IMR-90 (cell line): Measurements from ENCODE around the gene IL22RA1. TPM values are rescaled to one million over a fixed set of nuclear protein-coding genes. Genes with fewer than 3 reads are reported as not detected.

ENCODE experiments used
- ATAC-seq: fragments of 200-7000 bp; cut with Tn5 transposase; 2 replicates; pipeline ENCODE4 v1.9.1; 2020; ENCODE audit warnings: low read depth, mild to moderate bottlenecking, moderate library complexity
- BruUV-seq: library from RNA; stranded (reverse); fragments of 400-500 nt; replicated peaks from 2 replicates; lab custom pipeline; 2021; lab: Mats Ljungman, UMichigan
- CTCF ChIA-PET: fragments of 300-600 bp; formaldehyde crosslinking; extraction: SDS; loops from one replicate; lab custom pipeline; 2021; ENCODE audit warnings: antibody characterized with exemption; lab: Yijun Ruan, JAX
- POLR2A ChIA-PET: fragments of 300-600 bp; sonication (Branson Sonifier 250); formaldehyde crosslinking; loops from one replicate; lab custom pipeline; 2022; ENCODE audit warnings: antibody characterized with exemption; ENCODE audit not compliant: unreplicated experiment; lab: Charles Lee
- DNase-seq: peaks from one replicate; pipeline ENCODE4 v3.0.0; 2013
- H2AFZ ChIP-seq: replicated peaks from 2 replicates; pipeline ENCODE3; 2013; ENCODE audit warnings: low read length, mild to moderate bottlenecking; ENCODE audit not compliant: poor library complexity
- H2AK5ac ChIP-seq: 2 replicates; pipeline ENCODE4 v1.6.1; 2013; ENCODE audit warnings: low read depth, low read length, inconsistent platforms
- H2AK9ac ChIP-seq: replicated peaks from 2 replicates; pipeline ENCODE3; 2013; ENCODE audit warnings: mild to moderate bottlenecking, low read depth, low read length, moderate library complexity; ENCODE audit not compliant: poor library complexity
- H2BK120ac ChIP-seq: 2 replicates; pipeline ENCODE4 v1.6.1; 2013; ENCODE audit warnings: low read depth, low read length, inconsistent platforms
- H2BK15ac ChIP-seq: 3 replicates; pipeline ENCODE4 v1.6.1; 2013; ENCODE audit warnings: low read depth, low read length, inconsistent platforms
- H2BK20ac ChIP-seq: 2 replicates; pipeline ENCODE4 v1.6.1; 2013; ENCODE audit warnings: low read depth, mild to moderate bottlenecking, inconsistent platforms, low read length, moderate library complexity
- H2BK5ac ChIP-seq: 2 replicates; pipeline ENCODE4 v1.6.1; 2013; ENCODE audit warnings: mild to moderate bottlenecking, low read depth, low read length, inconsistent platforms; ENCODE audit not compliant: poor library complexity, severe bottlenecking
- H3K14ac ChIP-seq: replicated peaks from 2 replicates; pipeline ENCODE4 v1.6.1; 2013; ENCODE audit warnings: low read depth, low read length, inconsistent platforms
- H3K18ac ChIP-seq: 2 replicates; pipeline ENCODE4 v1.6.1; 2013; ENCODE audit warnings: low read depth, low read length, control low read depth
- H3K23ac ChIP-seq: 2 replicates; pipeline ENCODE4 v1.6.1; 2013; ENCODE audit warnings: low read depth, low read length, inconsistent platforms
- H3K27ac ChIP-seq: 2 replicates; pipeline ENCODE4 v1.5.1; 2013; ENCODE audit warnings: mild to moderate bottlenecking, control low read depth, low read length; ENCODE audit not compliant: insufficient read depth
- H3K27me3 ChIP-seq: 2 replicates; pipeline ENCODE4 v1.6.1; 2013; ENCODE audit warnings: low read length; ENCODE audit not compliant: control insufficient read depth, insufficient read depth
- H3K36me3 ChIP-seq: 2 replicates; pipeline ENCODE4 v1.6.1; 2013; ENCODE audit warnings: low read length, mixed read lengths; ENCODE audit not compliant: control insufficient read depth, insufficient read depth
- H3K4ac ChIP-seq: 2 replicates; pipeline ENCODE4 v1.6.1; 2013; ENCODE audit warnings: low read depth, low read length, inconsistent platforms
- H3K4me1 ChIP-seq: 2 replicates; pipeline ENCODE4 v1.6.1; 2013; ENCODE audit warnings: low read length, mixed read lengths; ENCODE audit not compliant: control insufficient read depth, insufficient read depth
- H3K4me2 ChIP-seq: 2 replicates; pipeline ENCODE4 v1.6.1; 2013; ENCODE audit warnings: low read depth, mild to moderate bottlenecking, control low read depth, low read length, moderate library complexity
- H3K4me3 ChIP-seq: 2 replicates; pipeline ENCODE4 v1.5.1; 2013; ENCODE audit warnings: low read depth, mild to moderate bottlenecking, control low read depth, low read length, moderate library complexity; ENCODE audit not compliant: insufficient read depth
- H3K56ac ChIP-seq: 2 replicates; pipeline ENCODE4 v1.6.1; 2013; ENCODE audit warnings: low read length, inconsistent platforms; ENCODE audit not compliant: insufficient read depth; ENCODE audit errors: extremely low read depth
- H3K79me1 ChIP-seq, 2 experiments: 2 replicates each; pipeline ENCODE4 v1.6.1; 2013; ENCODE audit warnings: low read length in 2 of 2, inconsistent platforms in 1 of 2, low read depth in 1 of 2
- H3K9ac ChIP-seq: 2 replicates; pipeline ENCODE4 v1.6.1; 2013; ENCODE audit warnings: low read depth, low read length, control low read depth
- H3K9me1 ChIP-seq: 2 replicates; pipeline ENCODE4 v1.6.1; 2013; ENCODE audit warnings: low read length, inconsistent platforms; ENCODE audit not compliant: insufficient read depth
- H3K9me3 ChIP-seq: 2 replicates; pipeline ENCODE4 v1.6.1; 2013; ENCODE audit warnings: low read length; ENCODE audit not compliant: control insufficient read depth, insufficient read depth
- H4K20me1 ChIP-seq: 2 replicates; pipeline ENCODE4 v1.6.1; 2013; ENCODE audit warnings: low read length, inconsistent platforms; ENCODE audit not compliant: insufficient read depth
- H4K5ac ChIP-seq: 2 replicates; pipeline ENCODE4 v1.6.1; 2013; ENCODE audit warnings: mild to moderate bottlenecking, low read depth, low read length, control low read depth
- H4K8ac ChIP-seq, 2 experiments: 2 replicates each; pipeline ENCODE4 v1.6.1; 2013; ENCODE audit warnings: low read depth in 2 of 2, low read length in 2 of 2, control low read depth in 1 of 2, inconsistent platforms in 1 of 2
- H4K91ac ChIP-seq: 2 replicates; pipeline ENCODE4 v1.6.1; 2013; ENCODE audit warnings: low read depth, low read length, inconsistent platforms; ENCODE audit not compliant: insufficient read depth
- BHLHE40 ChIP-seq: fragments of 150-350 bp; IDR thresholded peaks from 2 replicates; pipeline ENCODE4 v1.6.1; 2016; ENCODE audit warnings: mild to moderate bottlenecking, low read depth, low read length
- CHD1 ChIP-seq: IDR thresholded peaks from 2 replicates; pipeline ENCODE4 v1.6.1; 2012; ENCODE audit warnings: low read depth, low read length, improper control_type of control experiment
- MAZ ChIP-seq: IDR thresholded peaks from 2 replicates; pipeline ENCODE4 v1.6.1; 2012; ENCODE audit warnings: low read depth, mild to moderate bottlenecking, low read length, improper control_type of control experiment, moderate library complexity, borderline replicate concordance
- NFE2L2 ChIP-seq: fragments of 150-350 bp; IDR thresholded peaks from 2 replicates; pipeline ENCODE4 v1.6.1; 2016; ENCODE audit warnings: low read depth, mild to moderate bottlenecking, low read length
- WGBS, 2 experiments: methylation state at CpG; one replicate each; pipeline versions ENCODE4 v1.1.5 to v1.1.7; 2013; ENCODE audit warnings: missing lambda C conversion rate in 2 of 2; ENCODE audit not compliant: insufficient read length in 1 of 2; ENCODE audit errors: extremely low coverage in 2 of 2; 5-methylcytosine and 5-hydroxymethylcytosine counted together
- dilution Hi-C: fragments of 300-500 bp; cut with HindIII; formaldehyde crosslinking; loops from one replicate; pipeline ENCODE4 v1.14.3; 2018; ENCODE audit warnings: low sequenced_read_pairs; ENCODE audit not compliant: unreplicated experiment
- in situ Hi-C: fragments of 300-500 bp; cut with MboI; formaldehyde crosslinking; loops from 3 replicates; pipeline ENCODE4 v1.14.3; 2019; ENCODE audit warnings: low sequenced_read_pairs, inconsistent platforms, mixed read lengths
- intact Hi-C: fragments of 100-400 bp; cut with micrococcal nuclease; formaldehyde crosslinking; loops from 2 replicates; pipeline ENCODE4 v1.10.0; 2022
- polyA plus RNA-seq, 3 experiments: library from polyadenylated mRNA; depleted of rRNA; stranded (reverse); fragments of >200 nt; gene quantifications; 2 replicates each; pipeline ENCODE4 v1.2.3, GENCODE V29; 2012; ENCODE audit warnings: low replicate concordance in 1 of 3
- total RNA-seq: library from RNA; depleted of rRNA; stranded (reverse); fragments of >200 nt; gene quantifications from 2 replicates; pipeline ENCODE4 v1.2.3, GENCODE V29; 2012
- TF ChIP-seq, protein P1 (sequence below): conservative IDR thresholded peaks from 2 replicates; pipeline ENCODE4 v1.5.1; 2012; ENCODE audit warnings: mild to moderate bottlenecking, low read depth, low read length, improper control_type of control experiment

Gene IL22RA1
- total and polyA plus RNA-seq, 2 of the 4 experiments (the other 2 are of a cell fraction): not detected

DNA sequence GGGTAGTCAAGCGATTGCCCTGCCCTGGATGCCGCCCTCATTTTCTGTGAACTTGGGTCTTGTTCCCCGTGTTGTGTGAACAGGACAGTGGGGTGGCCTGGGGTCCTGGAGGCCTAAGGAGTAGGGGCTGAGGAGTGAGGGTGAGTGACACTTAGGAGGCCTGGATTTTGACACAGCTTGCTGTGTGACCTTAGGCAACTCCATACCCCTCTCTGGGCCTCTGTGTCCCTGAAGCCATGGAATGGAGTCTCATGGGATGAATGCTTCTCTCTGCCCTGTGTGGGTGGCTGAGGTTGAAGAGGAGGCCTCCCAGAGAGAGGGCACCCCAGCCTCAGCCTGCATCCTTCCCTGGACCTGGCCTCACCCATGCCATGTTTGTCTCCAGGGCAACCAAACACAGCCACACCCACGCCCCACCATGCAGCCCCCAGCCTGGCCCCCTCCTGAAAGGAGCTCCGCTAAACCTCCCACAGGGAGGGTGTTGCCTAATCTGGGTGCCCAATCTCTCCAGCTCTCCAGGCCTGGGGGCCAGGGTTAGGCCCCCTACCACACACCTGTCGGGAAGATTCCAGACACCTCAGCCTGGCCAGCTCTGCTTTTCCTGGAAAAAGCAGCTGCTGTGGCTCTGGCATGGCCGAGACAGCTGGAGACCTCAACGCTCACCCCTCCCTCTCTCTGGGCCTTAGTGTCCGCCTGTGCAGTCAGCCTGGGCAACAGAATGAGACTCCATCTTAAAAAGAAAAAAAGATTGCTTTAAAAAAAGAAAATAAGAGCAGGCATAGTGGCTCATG, 40.9 kb downstream of the IL22RA1 start:
- H3K4me1 ChIP-seq: no peaks in the 10 kb centered on the region
- no peak overlapping the region for H4K91ac ChIP-seq
- WGBS, 2 experiments: no CpG with 5 or more reads among the region's 9 CpGs
- TF ChIP-seq CHD1 (no peak), BHLHE40 (no peak), MAZ (no peak), NFE2L2 (no peak)
- TF ChIP-seq, protein P1, sequence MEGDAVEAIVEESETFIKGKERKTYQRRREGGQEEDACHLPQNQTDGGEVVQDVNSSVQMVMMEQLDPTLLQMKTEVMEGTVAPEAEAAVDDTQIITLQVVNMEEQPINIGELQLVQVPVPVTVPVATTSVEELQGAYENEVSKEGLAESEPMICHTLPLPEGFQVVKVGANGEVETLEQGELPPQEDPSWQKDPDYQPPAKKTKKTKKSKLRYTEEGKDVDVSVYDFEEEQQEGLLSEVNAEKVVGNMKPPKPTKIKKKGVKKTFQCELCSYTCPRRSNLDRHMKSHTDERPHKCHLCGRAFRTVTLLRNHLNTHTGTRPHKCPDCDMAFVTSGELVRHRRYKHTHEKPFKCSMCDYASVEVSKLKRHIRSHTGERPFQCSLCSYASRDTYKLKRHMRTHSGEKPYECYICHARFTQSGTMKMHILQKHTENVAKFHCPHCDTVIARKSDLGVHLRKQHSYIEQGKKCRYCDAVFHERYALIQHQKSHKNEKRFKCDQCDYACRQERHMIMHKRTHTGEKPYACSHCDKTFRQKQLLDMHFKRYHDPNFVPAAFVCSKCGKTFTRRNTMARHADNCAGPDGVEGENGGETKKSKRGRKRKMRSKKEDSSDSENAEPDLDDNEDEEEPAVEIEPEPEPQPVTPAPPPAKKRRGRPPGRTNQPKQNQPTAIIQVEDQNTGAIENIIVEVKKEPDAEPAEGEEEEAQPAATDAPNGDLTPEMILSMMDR: no peak
- ChIA-PET CTCF (no interaction called here), POLR2A (interaction anchor here (0.5 kb wide), 1 partner anchor 147 kb away, joined by 3 read pairs; no protein-coding TSS in a partner anchor)
- H3K18ac ChIP-seq: no peak overlapping the region
- H2AK5ac ChIP-seq: no peak overlapping the region
- H3K14ac ChIP-seq: no peak overlapping the region
- H4K8ac ChIP-seq: no peak overlapping the region
- H3K79me1 ChIP-seq: no peaks in the 10 kb centered on the region
- no peak overlapping the region for H3K4me3 ChIP-seq
- no TSS peak for BruUV-seq
- dilution Hi-C loops (no loop called here), intact Hi-C loops (no loop called here), in situ Hi-C loops (no loop called here)
- H2BK5ac ChIP-seq: no peak overlapping the region
- no peak overlapping the region for H3K4me2 ChIP-seq
- H3K36me3 ChIP-seq: no peaks in the 10 kb centered on the region
- H3K9me3 ChIP-seq: no peaks in the 10 kb centered on the region
- peaks cover 30% of the 10 kb centered on the region; the same call in 1 of the 2 replicates for H3K27me3 ChIP-seq
- H2BK20ac ChIP-seq: no peak overlapping the region
- H2AFZ ChIP-seq: no peak overlapping the region
- no peak overlapping the region for H3K23ac ChIP-seq
- H2BK15ac ChIP-seq: no peak overlapping the region
- ATAC-seq (no peak), DNase-seq (no peak)
- no peak overlapping the region for H3K9ac ChIP-seq
- no peaks in the 10 kb centered on the region for H4K20me1 ChIP-seq
- no peak overlapping the region for H4K5ac ChIP-seq
- no peak overlapping the region for H3K4ac ChIP-seq
- no peak overlapping the region for H2AK9ac ChIP-seq
- H3K27ac ChIP-seq: no peak overlapping the region
- no peaks in the 10 kb centered on the region for H3K9me1 ChIP-seq
- H2BK120ac ChIP-seq: no peak overlapping the region
- no peak overlapping the region for H3K56ac ChIP-seq
